Lower leg skin (tissue), 4 donors: ENCODE data around the gene RASAL1. TPM values are rescaled to one million over a fixed set of nuclear protein-coding genes. Genes with fewer than 3 reads are reported as not detected.

Experiments used
- DNase-seq, 2 donors: peaks; one replicate each; pipeline ENCODE4 v3.0.0-alpha.2; 2019; ENCODE audit warnings: low spot score in 2 of 2
- H3K4me3 ChIP-seq: fragments of 200-600 bp; sonication (generic); 2 replicates; pipeline ENCODE4 v1.5.1; 2017; ENCODE audit warnings: mild to moderate bottlenecking, low read depth; ENCODE audit not compliant: poor library complexity, severe bottlenecking
- POLR2A ChIP-seq, 2 donors: fragments of 450-650 bp; IDR thresholded peaks; one replicate each; pipeline ENCODE4 v1.6.1; 2016 to 2017; ENCODE audit warnings: antibody characterized with exemption in 2 of 2, mild to moderate bottlenecking in 1 of 2, moderate library complexity in 1 of 2
- WGBS, 2 donors: methylation state at CpG; one replicate each; pipeline ENCODE4 v1.1.5; 2018; 5-methylcytosine and 5-hydroxymethylcytosine counted together
- intact Hi-C: fragments of 100-400 bp; cut with DNase I; formaldehyde crosslinking; loops from one replicate; pipeline ENCODE4 v1.15.0; 2023; ENCODE audit warnings: low total_unique reads
- total RNA-seq, 4 donors: library from RNA; depleted of rRNA; stranded (reverse); fragments of >200 nt; gene quantifications; one replicate each; pipeline ENCODE4 v1.1.0, GENCODE V29; 2016
- TF ChIP-seq, protein P1 (sequence below), 3 donors: fragments of 450-650 bp; IDR thresholded peaks; one replicate each; pipeline ENCODE4 v1.5.1; 2016; ENCODE audit warnings: antibody characterized with exemption in 3 of 3, mild to moderate bottlenecking in 3 of 3, moderate library complexity in 2 of 3

The RASAL1 gene
- total RNA-seq, 4 donors from 2014 or later, result 39.3 to 59.3 (median 50.9) TPM

DNA sequence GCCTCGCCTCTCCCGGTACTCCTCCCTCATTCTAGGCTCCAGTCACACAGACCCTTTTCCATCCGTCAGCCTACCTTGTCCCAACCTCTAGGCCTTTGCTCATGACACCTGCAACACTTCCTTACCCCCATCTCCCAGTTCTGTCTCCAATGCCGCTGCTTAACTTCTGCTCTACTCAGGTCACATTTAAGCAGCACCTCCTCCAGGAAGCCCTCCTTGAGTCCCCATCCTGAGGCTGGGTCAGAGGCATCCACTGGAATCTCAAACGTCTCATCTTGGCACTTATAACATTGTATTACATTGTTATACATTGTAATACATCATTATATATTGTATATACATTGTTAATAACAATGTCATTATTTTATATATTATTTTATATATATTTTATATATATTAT, 32.8 kb downstream of the RASAL1 start:
- intact Hi-C loops, result no loop called here
- no peak for DNase-seq
- WGBS, 2 donors, result 87 to 88% methylated on average over 5 of the region's 5 CpGs
- TF ChIP-seq, protein P1, sequence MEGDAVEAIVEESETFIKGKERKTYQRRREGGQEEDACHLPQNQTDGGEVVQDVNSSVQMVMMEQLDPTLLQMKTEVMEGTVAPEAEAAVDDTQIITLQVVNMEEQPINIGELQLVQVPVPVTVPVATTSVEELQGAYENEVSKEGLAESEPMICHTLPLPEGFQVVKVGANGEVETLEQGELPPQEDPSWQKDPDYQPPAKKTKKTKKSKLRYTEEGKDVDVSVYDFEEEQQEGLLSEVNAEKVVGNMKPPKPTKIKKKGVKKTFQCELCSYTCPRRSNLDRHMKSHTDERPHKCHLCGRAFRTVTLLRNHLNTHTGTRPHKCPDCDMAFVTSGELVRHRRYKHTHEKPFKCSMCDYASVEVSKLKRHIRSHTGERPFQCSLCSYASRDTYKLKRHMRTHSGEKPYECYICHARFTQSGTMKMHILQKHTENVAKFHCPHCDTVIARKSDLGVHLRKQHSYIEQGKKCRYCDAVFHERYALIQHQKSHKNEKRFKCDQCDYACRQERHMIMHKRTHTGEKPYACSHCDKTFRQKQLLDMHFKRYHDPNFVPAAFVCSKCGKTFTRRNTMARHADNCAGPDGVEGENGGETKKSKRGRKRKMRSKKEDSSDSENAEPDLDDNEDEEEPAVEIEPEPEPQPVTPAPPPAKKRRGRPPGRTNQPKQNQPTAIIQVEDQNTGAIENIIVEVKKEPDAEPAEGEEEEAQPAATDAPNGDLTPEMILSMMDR (IDR thresholded peaks at IDR 0.05), result no peak
- no peak for TF ChIP-seq POLR2A (IDR thresholded peaks at IDR 0.05)
- H3K4me3 ChIP-seq, result no peak overlapping the region

DNA sequence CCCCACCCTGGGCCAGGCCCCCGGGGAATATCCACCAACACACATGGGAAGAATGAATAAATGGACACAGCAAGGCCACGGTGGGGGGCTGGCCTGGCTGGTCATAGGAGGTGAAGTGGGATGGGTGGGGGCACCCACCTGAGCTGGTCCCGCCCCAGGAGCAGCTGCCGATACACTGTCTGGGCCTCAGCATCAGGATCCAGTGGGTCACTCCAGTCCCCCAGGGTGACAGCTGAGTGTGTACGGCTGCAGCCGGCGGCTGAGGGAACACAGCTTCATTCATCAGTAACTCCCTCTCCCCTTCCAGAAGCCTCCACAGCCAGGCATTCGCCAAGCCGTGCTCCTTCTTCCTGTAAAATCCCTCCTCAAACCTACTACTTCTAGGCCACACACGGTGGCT, 33.8 kb downstream of the RASAL1 start:
- H3K4me3 ChIP-seq, result no peak overlapping the region
- DNase-seq, result no peak
- intact Hi-C loops, result no loop called here
- WGBS, 2 donors, result 82% methylated on average over 10 of the region's 10 CpGs
- TF ChIP-seq, protein P1 (IDR thresholded peaks at IDR 0.05), result no peak
- no peak for TF ChIP-seq POLR2A (IDR thresholded peaks at IDR 0.05)

DNA sequence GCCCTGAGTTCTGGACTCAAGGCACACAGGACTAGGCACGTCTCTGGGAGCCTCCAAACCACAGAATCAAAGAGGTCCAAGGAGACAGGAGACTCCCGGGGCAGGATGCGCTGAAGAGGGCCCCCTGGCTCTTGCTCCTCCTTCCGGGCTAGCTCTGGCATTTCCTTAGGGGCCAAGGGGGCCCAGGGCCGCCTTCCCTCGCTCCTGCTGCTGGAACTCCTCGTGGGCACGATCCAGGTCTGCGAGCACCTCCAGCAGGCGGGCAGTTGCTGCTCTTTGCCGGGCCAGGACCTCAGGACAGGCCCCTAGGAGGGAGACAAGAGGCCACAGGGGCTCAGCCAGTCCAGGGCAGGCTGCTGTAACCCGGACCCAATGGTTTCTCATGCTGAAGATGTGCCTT, 35.8 kb downstream of the RASAL1 start:
- intact Hi-C loops, result no loop called here
- no peak for DNase-seq
- no peak for TF ChIP-seq POLR2A (IDR thresholded peaks at IDR 0.05)
- TF ChIP-seq, protein P1 (IDR thresholded peaks at IDR 0.05), result no peak
- no peak overlapping the region for H3K4me3 ChIP-seq
- WGBS, 2 donors, result 62 to 83% methylated on average over 3 to 9 of the region's 12 CpGs

DNA sequence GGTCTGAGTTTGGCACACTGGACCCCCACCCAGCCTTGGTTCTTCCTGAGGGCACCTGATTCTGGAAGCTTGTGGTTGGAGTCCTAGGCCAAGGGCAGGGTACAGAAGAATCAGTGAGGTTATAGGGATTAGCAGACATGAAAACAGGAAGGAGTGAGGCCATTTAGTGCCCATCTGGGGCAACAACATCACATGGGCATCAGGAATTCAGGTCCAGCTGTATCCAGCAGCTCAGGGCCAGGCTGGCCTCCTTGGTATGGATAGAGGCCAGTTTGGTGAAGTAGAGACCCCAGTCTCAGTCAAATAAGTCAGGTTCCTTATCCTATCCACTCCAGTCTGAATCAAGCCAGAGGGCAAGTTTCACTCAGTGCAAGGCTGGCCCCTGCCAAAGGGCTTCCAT, 36.2 kb downstream of the RASAL1 start:
- DNase-seq, result no peak
- intact Hi-C loops, result no loop called here
- no peak overlapping the region for H3K4me3 ChIP-seq
- TF ChIP-seq, protein P1 (IDR thresholded peaks at IDR 0.05), result no peak
- no peak for TF ChIP-seq POLR2A (IDR thresholded peaks at IDR 0.05)

DNA sequence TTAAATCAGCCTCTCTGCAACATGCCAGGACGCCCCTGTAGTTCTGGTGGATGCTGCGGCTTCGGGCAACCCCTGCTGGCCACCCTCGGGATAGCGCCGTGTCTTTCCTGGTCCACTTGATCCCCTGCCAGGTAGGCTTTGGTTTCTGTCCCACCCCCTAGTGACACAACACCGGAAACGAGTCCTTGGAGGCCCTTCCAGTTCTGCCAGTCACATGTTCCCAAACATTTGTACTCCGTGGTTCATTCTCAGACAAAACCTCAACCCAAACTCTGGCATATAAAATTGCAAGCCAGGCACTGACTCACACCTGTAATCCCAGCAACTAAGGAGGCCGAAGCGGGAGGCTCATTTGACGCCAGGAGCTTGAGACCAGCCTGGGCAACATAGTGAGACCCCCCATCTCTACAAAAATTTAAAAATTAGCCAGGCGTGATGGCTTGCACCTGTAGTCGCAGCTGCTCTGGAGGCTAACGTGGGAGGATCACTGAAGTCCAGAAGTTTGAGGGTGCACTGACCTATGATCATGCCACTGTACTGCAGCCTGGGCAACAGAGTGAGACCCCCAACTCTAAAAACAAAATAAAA, 37.0 kb downstream of the RASAL1 start:
- DNase-seq, result peak; percentile 83 to 97
- no peak overlapping the region for H3K4me3 ChIP-seq
- WGBS, 2 donors, result 24 to 33% methylated on average over 15 of the region's 15 CpGs
- TF ChIP-seq POLR2A (IDR thresholded peaks at IDR 0.05), result no peak
- TF ChIP-seq, protein P1 (IDR thresholded peaks at IDR 0.05), result peak in 1 of 3 donors; percentile 61
- intact Hi-C loops, result no loop called here
